ENCODE results near the gene CBFA2T2. TPM values are rescaled to one million over a fixed set of nuclear protein-coding genes. Genes with fewer than 3 reads are reported as not detected.

The CBFA2T2 gene
- total RNA-seq, 1 donor from 2014 or later = 10.7 TPM

GRCh38 chr20:33672426-33673113 lies 182.7 kb downstream of the CBFA2T2 start:
- no peaks in the 10 kb centered on the region for H3K27me3 ChIP-seq (ENCODE audit: low read depth)
- intact Hi-C loops (cut with micrococcal nuclease) = no loop called here
- DNase-seq = no peak
- H3K4me1 ChIP-seq = peaks cover 74% of the 10 kb centered on the region
- no peak for TF ChIP-seq CTCF (IDR thresholded peaks at IDR 0.05; ENCODE audit: borderline replicate concordance)
- H3K27ac ChIP-seq (replicated peaks) = peak overlapping the region; percentile 93
- peaks cover 30% of the 10 kb centered on the region for H3K36me3 ChIP-seq
- peak overlapping the region; percentile 78 for H3K4me3 ChIP-seq
- no peaks in the 10 kb centered on the region for H3K9me3 ChIP-seq (replicated peaks)

GRCh38 chr20:33673114-33673409 lies 183.2 kb downstream of the CBFA2T2 start:
- no peak for DNase-seq
- Histone ChIP-seq H3K9me3 (replicated peaks) (no peaks in the 10 kb centered on the region), H3K27me3 (ENCODE audit: low read depth) (no peaks in the 10 kb centered on the region), H3K36me3 (peaks cover 30% of the 10 kb centered on the region), H3K4me1 (peaks cover 69% of the 10 kb centered on the region), H3K4me3 (peak overlapping the region; percentile 78), H3K27ac (replicated peaks) (peak overlapping the region; percentile 93)
- intact Hi-C loops (cut with micrococcal nuclease) = no loop called here
- TF ChIP-seq CTCF (IDR thresholded peaks at IDR 0.05; ENCODE audit: borderline replicate concordance) = no peak

- peaks cover 28% of the 10 kb centered on the region for H3K36me3 ChIP-seq
- no peaks in the 10 kb centered on the region for H3K27me3 ChIP-seq (ENCODE audit: low read depth)
- no peak for DNase-seq
- TF ChIP-seq CTCF (IDR thresholded peaks at IDR 0.05; ENCODE audit: borderline replicate concordance) = no peak
- H3K4me3 ChIP-seq = peak overlapping the region; percentile 78
- peaks cover 63% of the 10 kb centered on the region for H3K4me1 ChIP-seq
- H3K27ac ChIP-seq (replicated peaks) = peak overlapping the region; percentile 93
- H3K9me3 ChIP-seq (replicated peaks) = no peaks in the 10 kb centered on the region
- intact Hi-C loops (cut with micrococcal nuclease) = no loop called here
Measured at GRCh38 chr20:33673410-33674293, 183.8 kb downstream of the CBFA2T2 start.

- Histone ChIP-seq H3K36me3 (peaks cover 19% of the 10 kb centered on the region), H3K9me3 (replicated peaks) (no peaks in the 10 kb centered on the region), H3K27me3 (ENCODE audit: low read depth) (no peaks in the 10 kb centered on the region), H3K4me3 (peak within 1 kb of the TSS; percentile 78), H3K27ac (replicated peaks) (peak within 1 kb of the TSS; percentile 93), H3K4me1 (peaks cover 61% of the 10 kb centered on the region)
- peak; percentile 88 for DNase-seq
- TF ChIP-seq CTCF (IDR thresholded peaks at IDR 0.05; ENCODE audit: borderline replicate concordance) = peak; percentile 8
- intact Hi-C loops (cut with micrococcal nuclease) = no loop called here
Measured at GRCh38 chr20:33674294-33675135, 184.6 kb downstream of the CBFA2T2 start, which contains the start of gene NECAB3. Gene NECAB3, minus strand, starts transcription at chr20:33674428. Its CDS starts 76 bp downstream, at chr20:33674352.
